ENCODE results near the gene NPR1.
A peak's percentile ranks its signal among the peaks of the same experiment; 100 is the strongest.
"Not testable (repeated sequence)": the region's sequence is repeated elsewhere in the genome, so short reads cannot be mapped to it uniquely, and the experiment has no call there.

The NPR1 gene

DNA sequence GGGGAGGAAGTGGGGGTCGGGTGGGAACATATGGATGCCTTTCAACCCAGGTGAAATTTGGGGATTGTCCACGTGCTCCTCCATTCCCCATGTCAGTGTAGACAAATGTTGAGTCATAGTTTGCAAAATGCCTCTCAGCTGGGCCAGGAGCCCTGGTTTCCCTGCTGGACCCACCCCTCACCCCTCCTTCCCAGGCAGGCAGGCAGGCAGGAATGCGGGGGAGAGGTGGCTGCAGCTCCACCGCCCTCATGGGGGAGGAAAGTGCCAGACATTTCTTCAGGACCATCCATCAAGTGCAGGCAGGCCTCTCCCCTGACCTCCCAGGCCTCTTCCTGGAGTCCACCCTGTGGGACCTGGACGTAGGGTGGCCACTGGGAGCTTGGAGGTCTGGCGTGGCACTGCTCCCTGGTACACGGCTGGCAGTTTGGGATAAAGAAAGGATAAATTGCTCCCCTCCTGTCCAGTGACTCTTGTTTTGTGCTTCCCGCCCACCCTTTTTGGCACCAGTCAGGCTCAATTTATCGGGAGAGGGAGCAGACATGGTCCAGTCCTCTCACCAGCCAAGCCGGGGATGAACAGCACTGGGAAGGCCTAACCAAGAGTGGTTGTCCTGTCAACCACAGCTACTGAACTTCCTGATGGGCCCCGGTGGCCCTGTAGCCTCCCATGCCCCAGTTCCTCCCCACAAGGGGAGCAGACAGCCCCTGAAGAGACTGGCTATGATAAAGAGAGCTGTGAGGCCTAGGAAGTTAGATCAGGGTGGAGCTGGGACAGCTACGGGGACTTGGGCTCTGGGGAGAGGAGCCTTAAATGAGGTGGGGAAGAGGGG lies 18.9 kb downstream of the NPR1 start:
- TF ChIP-seq, protein P1, sequence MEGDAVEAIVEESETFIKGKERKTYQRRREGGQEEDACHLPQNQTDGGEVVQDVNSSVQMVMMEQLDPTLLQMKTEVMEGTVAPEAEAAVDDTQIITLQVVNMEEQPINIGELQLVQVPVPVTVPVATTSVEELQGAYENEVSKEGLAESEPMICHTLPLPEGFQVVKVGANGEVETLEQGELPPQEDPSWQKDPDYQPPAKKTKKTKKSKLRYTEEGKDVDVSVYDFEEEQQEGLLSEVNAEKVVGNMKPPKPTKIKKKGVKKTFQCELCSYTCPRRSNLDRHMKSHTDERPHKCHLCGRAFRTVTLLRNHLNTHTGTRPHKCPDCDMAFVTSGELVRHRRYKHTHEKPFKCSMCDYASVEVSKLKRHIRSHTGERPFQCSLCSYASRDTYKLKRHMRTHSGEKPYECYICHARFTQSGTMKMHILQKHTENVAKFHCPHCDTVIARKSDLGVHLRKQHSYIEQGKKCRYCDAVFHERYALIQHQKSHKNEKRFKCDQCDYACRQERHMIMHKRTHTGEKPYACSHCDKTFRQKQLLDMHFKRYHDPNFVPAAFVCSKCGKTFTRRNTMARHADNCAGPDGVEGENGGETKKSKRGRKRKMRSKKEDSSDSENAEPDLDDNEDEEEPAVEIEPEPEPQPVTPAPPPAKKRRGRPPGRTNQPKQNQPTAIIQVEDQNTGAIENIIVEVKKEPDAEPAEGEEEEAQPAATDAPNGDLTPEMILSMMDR (conservative IDR thresholded peaks at IDR 0.05; ENCODE audit: low read depth) = no peak
- H3K27ac ChIP-seq = peak overlapping the region; percentile 44
- ChIA-PET POLR2A (ENCODE audit: low non-redundant PET) (no interaction called here), CTCF (interaction anchor here (0.6 to 0.7 kb wide), 4 partner anchors 11 to 415 kb away, joined by 3 to 4 read pairs (median 3); no protein-coding TSS in a partner anchor)
- DNase-seq (ENCODE audit: low spot score) = peak; percentile 16

DNA sequence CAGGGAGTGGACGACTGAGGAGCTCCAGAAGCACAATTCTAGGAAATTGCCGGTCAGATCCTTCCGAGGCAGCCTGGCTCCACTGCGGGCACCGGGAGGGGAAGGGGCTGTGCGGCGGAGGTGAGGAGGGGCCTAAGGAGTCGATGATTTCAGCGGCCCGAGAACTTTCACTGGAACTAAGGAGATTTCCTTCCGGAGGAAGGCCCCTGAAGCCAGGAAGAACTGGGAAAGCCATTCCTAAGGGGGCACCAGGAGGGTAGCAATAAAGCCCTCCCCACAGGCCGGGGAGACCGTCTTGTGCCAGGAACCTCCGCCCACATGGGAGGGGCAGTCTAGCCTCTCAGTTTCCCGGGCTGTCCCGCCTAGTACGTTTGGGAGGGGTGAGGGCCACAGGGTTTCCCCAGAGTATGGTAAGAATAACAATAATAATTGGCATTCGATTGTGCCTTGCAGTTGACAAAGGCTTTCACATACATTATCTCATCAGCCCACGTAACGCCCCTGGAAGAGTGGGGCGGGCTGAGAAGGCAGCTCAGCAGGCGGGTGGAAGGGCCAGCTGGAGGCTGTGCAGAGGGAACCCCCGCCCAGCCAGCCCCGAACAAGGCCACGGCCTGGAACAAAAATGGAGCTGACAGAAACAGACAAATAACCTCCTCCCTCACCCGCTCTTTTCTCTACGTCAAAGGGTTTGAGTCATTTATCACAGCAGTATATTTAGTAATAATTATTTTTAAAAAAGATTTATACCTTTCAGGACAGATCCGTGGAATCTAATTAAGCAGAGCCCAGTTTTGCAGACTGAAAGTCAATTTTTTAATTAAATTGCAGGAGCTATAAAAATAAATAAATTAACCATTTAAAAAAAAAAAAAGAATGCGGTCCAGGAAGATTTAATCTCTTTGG lies 19.8 kb downstream of the NPR1 start:
- H3K27ac ChIP-seq = peak overlapping the region; percentile 44
- TF ChIP-seq, protein P1 (conservative IDR thresholded peaks at IDR 0.05; ENCODE audit: low read depth) = no peak
- CTCF ChIA-PET = interaction anchor here (0.6 to 0.7 kb wide), 3 partner anchors 10 to 31 kb away, joined by 3 read pairs; no protein-coding TSS in a partner anchor
- POLR2A ChIA-PET (ENCODE audit: low non-redundant PET) = no interaction called here
- DNase-seq (ENCODE audit: low spot score) = no peak

DNA sequence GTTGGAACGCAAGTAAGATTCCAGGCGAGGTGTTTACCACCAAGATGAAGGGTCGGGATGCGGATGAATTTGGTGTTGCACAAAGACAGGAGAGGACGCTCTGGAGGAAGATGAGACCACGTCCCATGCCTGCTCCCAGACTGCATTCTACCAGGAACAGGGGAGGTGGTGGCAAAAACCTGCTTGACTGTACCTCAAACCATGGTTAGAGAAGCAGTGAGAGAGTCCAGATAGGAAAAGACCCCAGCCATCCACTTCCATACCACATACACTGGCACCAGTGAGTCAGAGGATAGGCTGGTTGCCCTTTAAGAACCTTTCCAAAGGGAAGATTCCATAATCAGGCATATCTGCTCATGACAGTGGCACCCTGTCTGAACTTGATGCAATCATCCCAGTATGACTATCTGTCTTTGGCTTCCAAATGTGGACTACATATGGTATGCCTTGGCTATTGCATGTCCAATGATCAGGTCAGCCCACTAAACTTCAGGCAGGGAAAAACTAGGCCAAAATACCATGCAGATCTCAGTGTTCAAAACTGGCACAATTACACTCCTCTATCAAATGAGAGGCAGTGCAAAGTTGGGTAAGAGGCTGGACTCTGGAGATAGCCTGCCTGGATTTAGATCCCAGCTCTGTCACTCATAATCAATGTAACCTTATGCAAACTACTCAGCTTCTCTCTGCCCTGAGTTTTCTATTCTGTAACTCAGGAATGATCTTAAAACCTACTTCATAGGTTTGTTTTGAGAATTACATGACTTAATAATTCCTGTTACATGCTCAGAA lies 20.6 kb downstream of the NPR1 start:
- CTCF ChIA-PET = no interaction called here
- TF ChIP-seq, protein P1 (conservative IDR thresholded peaks at IDR 0.05; ENCODE audit: low read depth) = no peak
- POLR2A ChIA-PET (ENCODE audit: low non-redundant PET) = no interaction called here
- peak; percentile 41 for DNase-seq (ENCODE audit: low spot score)
- no peak overlapping the region for H3K27ac ChIP-seq

DNA sequence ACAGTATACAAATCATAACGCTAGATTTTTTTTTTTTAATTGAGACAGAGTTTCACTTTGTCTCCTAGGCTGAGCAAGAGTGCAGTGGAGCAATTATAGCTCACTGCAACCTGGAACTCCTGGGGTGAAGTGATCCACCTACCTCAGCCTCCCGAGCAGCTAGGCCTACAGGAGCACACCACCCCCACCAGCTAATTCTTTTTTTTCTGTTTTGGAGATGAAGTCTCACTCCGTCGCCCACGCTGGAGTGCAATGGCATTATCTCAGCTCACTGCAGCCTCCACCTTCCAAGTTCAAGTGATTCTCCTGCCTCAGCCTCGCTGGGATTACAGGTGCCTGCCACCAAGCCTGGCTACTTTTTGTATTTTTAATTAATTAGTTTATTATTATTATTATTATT lies 21.3 kb downstream of the NPR1 start:
- H3K27ac ChIP-seq = no peak overlapping the region
- POLR2A ChIA-PET (ENCODE audit: low non-redundant PET) = no interaction called here
- no peak for DNase-seq (ENCODE audit: low spot score)
- CTCF ChIA-PET = no interaction called here
- TF ChIP-seq, protein P1 (conservative IDR thresholded peaks at IDR 0.05; ENCODE audit: low read depth) = no peak

DNA sequence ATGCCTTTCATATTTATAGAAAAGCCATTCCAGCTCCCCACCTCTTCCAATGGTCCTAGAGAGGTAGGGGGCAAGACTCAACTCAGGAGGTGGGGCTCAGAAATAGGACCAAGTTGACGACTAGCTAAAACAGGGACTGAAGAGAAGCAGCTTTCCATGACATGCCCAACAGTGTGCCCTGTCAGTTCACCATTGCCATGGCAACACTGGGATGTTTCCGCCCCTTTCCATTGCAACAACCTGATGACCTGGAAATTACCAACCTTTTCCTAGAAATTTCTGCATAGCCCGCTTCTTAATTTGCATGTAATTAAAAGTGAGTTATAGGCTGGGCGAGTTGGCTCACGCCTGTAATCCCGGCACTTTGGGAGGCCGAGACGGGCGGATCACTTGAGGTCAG lies 27.0 kb downstream of the NPR1 start:
- TF ChIP-seq, protein P1 (conservative IDR thresholded peaks at IDR 0.05; ENCODE audit: low read depth) = no peak
- CTCF ChIA-PET = interaction anchor here (0.6 kb wide), 1 partner anchor 25 kb away, joined by 4 read pairs; no protein-coding TSS in a partner anchor
- POLR2A ChIA-PET (ENCODE audit: low non-redundant PET) = no interaction called here
- no peak overlapping the region for H3K27ac ChIP-seq
- no peak for DNase-seq (ENCODE audit: low spot score)

DNA sequence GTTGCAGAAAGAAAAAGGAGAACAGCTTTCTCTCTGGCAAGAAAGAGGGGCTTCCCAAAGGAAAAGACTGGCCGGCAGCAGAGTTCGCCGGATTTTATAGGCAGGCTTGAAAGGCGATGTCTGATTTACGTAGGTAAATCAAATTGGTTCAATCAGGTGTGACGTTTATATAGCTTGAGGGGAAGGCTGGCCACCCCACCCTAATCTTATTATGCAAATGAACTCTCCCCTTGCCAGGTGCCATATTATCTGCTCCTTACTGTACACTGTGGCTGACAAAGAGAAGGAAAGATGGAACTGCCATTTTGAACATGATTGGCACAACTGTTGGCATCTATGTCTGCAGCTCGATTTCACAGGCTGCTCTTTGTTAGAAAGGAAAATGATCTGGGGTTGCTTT lies 32.5 kb downstream of the NPR1 start:
- TF ChIP-seq, protein P1 (conservative IDR thresholded peaks at IDR 0.05; ENCODE audit: low read depth) = no peak
- H3K27ac ChIP-seq = no peak overlapping the region
- no peak for DNase-seq (ENCODE audit: low spot score)
- ChIA-PET CTCF (no interaction called here), POLR2A (ENCODE audit: low non-redundant PET) (no interaction called here)

DNA sequence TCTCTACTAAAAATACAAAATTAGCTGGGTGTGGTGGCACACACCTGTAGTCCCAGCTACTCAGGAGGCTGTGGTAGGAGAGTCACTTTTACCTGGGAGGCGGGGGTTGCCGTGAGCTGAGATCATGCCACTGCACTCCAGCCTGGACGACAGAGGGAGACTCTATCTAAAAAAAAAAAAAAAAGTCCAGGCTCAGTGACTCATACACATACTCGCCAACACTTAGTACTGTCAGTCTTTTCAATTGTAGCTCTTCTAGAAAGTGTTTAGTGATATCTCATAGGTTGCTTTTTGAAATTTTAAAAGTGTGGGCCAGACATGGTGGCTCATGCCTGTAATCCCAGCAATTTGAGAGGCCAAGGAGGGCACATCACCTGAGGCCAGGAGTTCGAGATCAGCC lies 37.7 kb downstream of the NPR1 start:
- H3K27ac ChIP-seq; POLR2A ChIA-PET (ENCODE audit: low non-redundant PET); DNase-seq (ENCODE audit: low spot score): not testable (repeated sequence)
- CTCF ChIA-PET = interaction anchor here (0.6 kb wide), 1 partner anchor 73 kb away, joined by 3 read pairs; no protein-coding TSS in a partner anchor

Measured in RWPE1 (cell line).